ENCODE measurements around the gene ARL2.

DNA sequence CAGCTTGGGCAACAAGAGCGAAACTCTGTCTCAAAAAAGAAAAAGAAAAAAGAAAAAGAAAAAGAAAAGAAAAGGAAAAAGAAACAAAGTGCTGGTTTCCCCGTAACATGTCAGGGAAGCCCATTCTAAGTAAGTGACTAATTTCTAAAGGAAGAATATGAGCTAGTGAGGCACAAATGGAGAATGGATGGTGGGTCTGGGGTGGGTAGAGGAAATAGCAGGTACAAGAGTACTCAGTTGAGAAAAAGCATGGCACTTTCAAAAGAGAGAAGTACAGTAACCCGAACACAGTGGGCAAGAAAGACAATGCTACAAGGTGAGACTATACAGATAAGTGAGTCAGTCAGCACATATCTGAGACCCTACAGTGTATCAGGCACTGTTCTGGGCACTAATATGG is 46.6 kb upstream of the ARL2 start:
- no peak for TF ChIP-seq EZH2phosphoT487 (IDR thresholded peaks at IDR 0.05; ENCODE audit: insufficient read depth, low read depth)
- no peak for TF ChIP-seq EZH2 (IDR thresholded peaks at IDR 0.05; ENCODE audit: insufficient read depth, poor library complexity, severe bottlenecking)
